ENCODE data around the gene FAM240A. TPM values are rescaled to one million over a fixed set of nuclear protein-coding genes. Genes with fewer than 3 reads are reported as not detected.

Gene FAM240A
- total and polyA plus RNA-seq, 4 donors, result not detected

GRCh38 chr3:46624533-46624932, 12.2 kb downstream of the FAM240A start (continued):
- TF ChIP-seq SP1 (IDR thresholded peaks at IDR 0.05) (no peak), ATF3 (IDR thresholded peaks at IDR 0.05) (no peak), TAF1 (conservative IDR thresholded peaks at IDR 0.05) (no peak)

GRCh38 chr3:46624975-46625490, 12.7 kb downstream of the FAM240A start:
- H3K9ac ChIP-seq (ENCODE audit: low read depth in 1 of 2, low read length in 2 of 2), result no peak overlapping the region
- H3K27ac ChIP-seq (ENCODE audit: low read depth in 1 of 2, low read length in 2 of 2), result no peak overlapping the region
- TF ChIP-seq RXRA (IDR thresholded peaks at IDR 0.05), result no peak
- TF ChIP-seq NR2F2 (IDR thresholded peaks at IDR 0.05), result no peak
- TF ChIP-seq ZBTB33 (IDR thresholded peaks at IDR 0.05), result no peak
- no peak for TF ChIP-seq FOXA2 (IDR thresholded peaks at IDR 0.05)
- TF ChIP-seq REST (IDR thresholded peaks at IDR 0.05), result no peak
- no peak for TF ChIP-seq RAD21 (IDR thresholded peaks at IDR 0.05)
- TF ChIP-seq ATF3 (IDR thresholded peaks at IDR 0.05), result no peak
- TF ChIP-seq TAF1 (conservative IDR thresholded peaks at IDR 0.05), result no peak
- TF ChIP-seq HNF4G (IDR thresholded peaks at IDR 0.05), result no peak
- no peak for TF ChIP-seq EGR1 (IDR thresholded peaks at IDR 0.05; ENCODE audit: low read depth in 2 of 2)
- no peak for TF ChIP-seq YY1 (IDR thresholded peaks at IDR 0.05)
- no peak for TF ChIP-seq CTCF (IDR thresholded peaks at IDR 0.05; ENCODE audit: low read depth, low read length, missing input control)
- TF ChIP-seq JUND (IDR thresholded peaks at IDR 0.05), result no peak
- TF ChIP-seq GABPA (IDR thresholded peaks at IDR 0.05 in 1 of 2, conservative IDR thresholded peaks at IDR 0.05 in 1 of 2), result no peak
- DNase-seq (ENCODE audit: low spot score), result no peak
- no peaks in the 10 kb centered on the region for H3K27me3 ChIP-seq (ENCODE audit: control insufficient read depth in 4 of 4, insufficient read depth in 4 of 4, low read length in 3 of 4)
- no peaks in the 10 kb centered on the region for H3K36me3 ChIP-seq (ENCODE audit: control insufficient read depth in 4 of 4, insufficient read depth in 3 of 4, low read depth in 1 of 4, low read length in 3 of 4)
- H3K9me3 ChIP-seq (ENCODE audit: control insufficient read depth in 4 of 4, low read length in 3 of 4), result no peaks in the 10 kb centered on the region
- peaks cover 0 to 8% (median 5%) of the 10 kb centered on the region in 4 donors for H3K4me1 ChIP-seq (ENCODE audit: control insufficient read depth in 4 of 4, insufficient read depth in 4 of 4, low read length in 3 of 4)
- H3K4me3 ChIP-seq (ENCODE audit: low read depth in 1 of 3, low read length in 3 of 3), result no peak overlapping the region
- WGBS, result 89% methylated on average over 3 of the region's 3 CpGs
